Measurements from ENCODE around the gene POLG2. TPM values are rescaled to one million over a fixed set of nuclear protein-coding genes. Genes with fewer than 3 reads are reported as not detected.

The POLG2 gene
- total and polyA plus RNA-seq, 2 donors = 7.1 to 18.4 TPM

- Histone ChIP-seq H3K27ac (ENCODE audit: low read depth) (no peak overlapping the region), H3K36me3 (ENCODE audit: insufficient read depth) (peaks cover 11% of the 10 kb centered on the region), H3K4me3 (ENCODE audit: low read depth, low read length) (no peak overlapping the region), H3K4me1 (ENCODE audit: insufficient read depth) (no peaks in the 10 kb centered on the region)
- no peak for DNase-seq (ENCODE audit: extremely low spot score)
- 94% methylated on average over 6 of the region's 6 CpGs for WGBS
These were observed 22.7 kb upstream of the POLG2 start for GRCh38 chr17:64519601-64520000.

- H3K4me1 ChIP-seq (ENCODE audit: insufficient read depth) = no peaks in the 10 kb centered on the region
- WGBS = 96% methylated on average over 1 of the region's 1 CpG
- no peak overlapping the region for H3K27ac ChIP-seq (ENCODE audit: low read depth)
- H3K36me3 ChIP-seq (ENCODE audit: insufficient read depth) = peaks cover 11% of the 10 kb centered on the region
- no peak for DNase-seq (ENCODE audit: extremely low spot score)
- H3K4me3 ChIP-seq (ENCODE audit: low read depth, low read length) = no peak overlapping the region
These were observed 19.0 kb upstream of the POLG2 start for GRCh38 chr17:64515829-64516228.

- 82% methylated on average over 2 of the region's 2 CpGs for WGBS
- H3K4me1 ChIP-seq (ENCODE audit: insufficient read depth) = no peaks in the 10 kb centered on the region
- peaks cover 11% of the 10 kb centered on the region for H3K36me3 ChIP-seq (ENCODE audit: insufficient read depth)
- no peak overlapping the region for H3K4me3 ChIP-seq (ENCODE audit: low read depth, low read length)
- H3K27ac ChIP-seq (ENCODE audit: low read depth) = no peak overlapping the region
- no peak for DNase-seq (ENCODE audit: extremely low spot score)
These were observed 18.6 kb upstream of the POLG2 start for GRCh38 chr17:64515419-64515818.

GRCh38 chr17:64509179-64509578 is 12.3 kb upstream of the POLG2 start:
- H3K4me1 ChIP-seq (ENCODE audit: insufficient read depth) = no peaks in the 10 kb centered on the region
- H3K36me3 ChIP-seq (ENCODE audit: insufficient read depth) = no peaks in the 10 kb centered on the region
- 83% methylated on average over 6 of the region's 6 CpGs for WGBS
- no peak overlapping the region for H3K4me3 ChIP-seq (ENCODE audit: low read depth, low read length)
- H3K27ac ChIP-seq (ENCODE audit: low read depth) = no peak overlapping the region
- no peak for DNase-seq (ENCODE audit: extremely low spot score)

GRCh38 chr17:64508683-64509082 is 11.8 kb upstream of the POLG2 start:
- Histone ChIP-seq H3K4me3 (ENCODE audit: low read depth, low read length) (no peak overlapping the region), H3K36me3 (ENCODE audit: insufficient read depth) (no peaks in the 10 kb centered on the region), H3K27ac (ENCODE audit: low read depth) (no peak overlapping the region), H3K4me1 (ENCODE audit: insufficient read depth) (no peaks in the 10 kb centered on the region)
- 70% methylated on average over 2 of the region's 2 CpGs for WGBS
- no peak for DNase-seq (ENCODE audit: extremely low spot score)

GRCh38 chr17:64507413-64507782 is 10.5 kb upstream of the POLG2 start:
- DNase-seq (ENCODE audit: extremely low spot score) = peak; percentile 62
- Histone ChIP-seq H3K27ac (ENCODE audit: low read depth) (peak overlapping the region; percentile 83), H3K4me1 (ENCODE audit: insufficient read depth) (no peaks in the 10 kb centered on the region), H3K36me3 (ENCODE audit: insufficient read depth) (no peaks in the 10 kb centered on the region), H3K4me3 (ENCODE audit: low read depth, low read length) (peak overlapping the region; percentile 91)
- WGBS = under 1% methylated on average over 13 of the region's 13 CpGs

- Histone ChIP-seq H3K4me3 (ENCODE audit: low read depth, low read length) (peak within 1 kb of the TSS; percentile 91), H3K27ac (ENCODE audit: low read depth) (peak within 1 kb of the TSS; percentile 99), H3K4me1 (ENCODE audit: insufficient read depth) (no peaks in the 10 kb centered on the region), H3K36me3 (ENCODE audit: insufficient read depth) (peaks cover 3% of the 10 kb centered on the region)
- WGBS = under 1% methylated on average over 77 of the region's 77 CpGs
- DNase-seq (ENCODE audit: extremely low spot score) = peak; percentile 94
These were observed 9.9 kb upstream of the POLG2 start, which contains the start of gene CEP95 for GRCh38 chr17:64506576-64507412. Gene CEP95, plus strand, starts transcription at chr17:64506977. Its CDS starts 121 bp downstream, at chr17:64507098.

GRCh38 chr17:64506201-64506575 is 9.3 kb upstream of the POLG2 start, which contains the start of gene DDX5:
Gene DDX5, minus strand, starts transcription at chr17:64506289. Its CDS starts 170 bp downstream, at chr17:64506119.
- DNase-seq (ENCODE audit: extremely low spot score) = peak; percentile 93
- Histone ChIP-seq H3K4me1 (ENCODE audit: insufficient read depth) (no peaks in the 10 kb centered on the region), H3K36me3 (ENCODE audit: insufficient read depth) (peaks cover 4% of the 10 kb centered on the region), H3K4me3 (ENCODE audit: low read depth, low read length) (peak within 1 kb of the TSS; percentile 91), H3K27ac (ENCODE audit: low read depth) (peak within 1 kb of the TSS; percentile 99)
- under 1% methylated on average over 31 of the region's 31 CpGs for WGBS

GRCh38 chr17:64505340-64506200 is 8.7 kb upstream of the POLG2 start:
- Histone ChIP-seq H3K36me3 (ENCODE audit: insufficient read depth) (peaks cover 8% of the 10 kb centered on the region), H3K4me1 (ENCODE audit: insufficient read depth) (no peaks in the 10 kb centered on the region)
- WGBS = under 1% methylated on average over 76 of the region's 76 CpGs

GRCh38 chr17:64504769-64505339 is 8.0 kb upstream of the POLG2 start:
- Histone ChIP-seq H3K27ac (ENCODE audit: low read depth) (peak overlapping the region; percentile 38), H3K4me1 (ENCODE audit: insufficient read depth) (no peaks in the 10 kb centered on the region), H3K4me3 (ENCODE audit: low read depth, low read length) (peak overlapping the region; percentile 91), H3K36me3 (ENCODE audit: insufficient read depth) (peaks cover 8% of the 10 kb centered on the region)
- WGBS = under 1% methylated on average over 13 of the region's 13 CpGs
- DNase-seq (ENCODE audit: extremely low spot score) = peak; percentile 20

More at GRCh38 chr17:64505340-64506200, 8.7 kb upstream of the POLG2 start:
- DNase-seq (ENCODE audit: extremely low spot score) = peak; percentile 90
- Histone ChIP-seq H3K4me3 (ENCODE audit: low read depth, low read length) (peak overlapping the region; percentile 91), H3K27ac (ENCODE audit: low read depth) (peak overlapping the region; percentile 99)

GRCh38 chr17:64503821-64504768 is 7.2 kb upstream of the POLG2 start:
- H3K4me1 ChIP-seq (ENCODE audit: insufficient read depth) = no peaks in the 10 kb centered on the region
- peak overlapping the region; percentile 91 for H3K4me3 ChIP-seq (ENCODE audit: low read depth, low read length)
- H3K36me3 ChIP-seq (ENCODE audit: insufficient read depth) = peaks cover 9% of the 10 kb centered on the region
- DNase-seq (ENCODE audit: extremely low spot score) = no peak
- 31% methylated on average over 7 of the region's 7 CpGs for WGBS
- no peak overlapping the region for H3K27ac ChIP-seq (ENCODE audit: low read depth)

- Histone ChIP-seq H3K36me3 (ENCODE audit: insufficient read depth) (peaks cover 9% of the 10 kb centered on the region), H3K4me3 (ENCODE audit: low read depth, low read length) (no peak overlapping the region), H3K4me1 (ENCODE audit: insufficient read depth) (no peaks in the 10 kb centered on the region), H3K27ac (ENCODE audit: low read depth) (no peak overlapping the region)
- WGBS = 80% methylated on average over 5 of the region's 5 CpGs
- no peak for DNase-seq (ENCODE audit: extremely low spot score)
These were observed 6.5 kb upstream of the POLG2 start for GRCh38 chr17:64503341-64503740.

Data from urinary bladder (tissue), 4 donors.